GM12892 (cell line): ENCODE measurements around the gene KIF26B.

Source experiments
- DNase-seq: peaks from one replicate; pipeline ENCODE4 v3.0.0; 2011; ENCODE audit not compliant: insufficient read length
- FAIRE-seq: peaks from 2 replicates; lab custom pipeline; 2011; peaks lifted over from hg19 to GRCh38; lab: Jason Lieb, UNC
- POLR2A ChIP-seq: IDR thresholded peaks from 2 replicates; pipeline ENCODE4 v1.6.1; 2011; ENCODE audit warnings: low read depth, low read length, control low read depth
- POLR2AphosphoS5 ChIP-seq: IDR thresholded peaks from 2 replicates; pipeline ENCODE4 v1.6.1; 2011; ENCODE audit warnings: low read depth, low read length, control low read depth
- TAF1 ChIP-seq: IDR thresholded peaks from 2 replicates; pipeline ENCODE4 v1.6.1; 2011; ENCODE audit warnings: low read depth, mild to moderate bottlenecking, control low read depth, low read length, borderline replicate concordance

Gene KIF26B

DNA sequence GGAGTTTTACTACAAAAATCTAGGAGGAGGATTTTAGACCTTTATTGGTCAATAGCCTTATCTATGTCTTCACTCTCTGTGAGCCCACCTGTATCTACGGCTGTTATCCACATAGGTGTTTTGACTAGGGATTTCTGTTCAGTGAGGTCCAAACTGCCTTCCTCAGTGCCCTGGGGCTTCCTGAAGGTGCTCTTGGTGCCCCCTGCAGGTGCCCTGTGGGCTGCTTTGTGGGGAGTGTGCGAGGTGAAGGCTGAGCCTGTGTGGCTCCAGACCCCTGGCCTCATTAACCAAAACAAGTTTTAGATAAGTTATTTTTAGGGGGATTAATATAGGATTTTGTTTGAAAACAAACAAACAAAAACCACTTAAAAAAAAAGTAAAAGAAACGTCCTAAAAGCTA, 122.5 kb downstream of the KIF26B start:
- TF ChIP-seq TAF1: no peak
- TF ChIP-seq POLR2AphosphoS5: no peak
- no peak for TF ChIP-seq POLR2A
- DNase-seq (no peak), FAIRE-seq (no peak)

DNA sequence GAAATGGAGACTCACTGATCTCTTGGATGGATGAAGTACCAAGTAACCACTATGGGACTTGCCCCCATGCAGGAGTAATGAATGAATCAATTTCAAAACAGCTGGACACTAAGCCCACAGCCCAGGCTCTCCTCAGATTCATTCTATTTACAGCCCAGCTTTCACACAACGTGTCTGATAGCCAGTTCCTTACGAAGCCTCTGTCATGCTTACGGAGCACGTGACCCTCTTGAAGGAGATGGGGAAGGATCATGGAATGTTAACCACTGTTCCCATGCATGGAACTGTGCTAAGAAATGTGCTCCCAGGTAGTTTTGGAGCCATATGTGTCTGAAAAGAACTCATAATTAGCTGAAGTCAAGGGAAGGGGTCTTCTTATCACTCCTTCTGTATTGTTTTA, 124.1 kb downstream of the KIF26B start:
- FAIRE-seq (no peak), DNase-seq (no peak)
- TF ChIP-seq TAF1 (no peak), POLR2A (no peak), POLR2AphosphoS5 (no peak)

DNA sequence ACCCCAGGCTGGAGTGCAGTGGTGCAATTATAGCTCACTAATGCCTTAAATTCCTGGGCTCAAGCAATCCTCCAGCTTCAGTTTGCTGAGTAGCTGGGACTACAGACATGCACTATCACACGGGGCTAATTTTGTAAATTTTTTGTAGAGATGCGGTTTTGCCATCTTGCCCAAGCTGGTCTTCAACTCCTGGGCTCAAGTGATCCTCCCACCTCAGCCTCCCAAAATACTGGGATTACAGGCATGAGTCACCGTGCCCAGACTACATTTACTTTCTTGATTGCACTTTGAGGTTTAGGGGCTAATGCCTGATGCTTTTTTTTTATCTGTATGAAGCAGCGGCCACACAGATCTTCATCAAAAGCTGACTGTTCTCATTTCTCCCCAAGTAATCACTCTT, 124.6 kb downstream of the KIF26B start:
- DNase-seq (no peak), FAIRE-seq (no peak)
- TF ChIP-seq TAF1: no peak
- TF ChIP-seq POLR2AphosphoS5: no peak
- TF ChIP-seq POLR2A: no peak

DNA sequence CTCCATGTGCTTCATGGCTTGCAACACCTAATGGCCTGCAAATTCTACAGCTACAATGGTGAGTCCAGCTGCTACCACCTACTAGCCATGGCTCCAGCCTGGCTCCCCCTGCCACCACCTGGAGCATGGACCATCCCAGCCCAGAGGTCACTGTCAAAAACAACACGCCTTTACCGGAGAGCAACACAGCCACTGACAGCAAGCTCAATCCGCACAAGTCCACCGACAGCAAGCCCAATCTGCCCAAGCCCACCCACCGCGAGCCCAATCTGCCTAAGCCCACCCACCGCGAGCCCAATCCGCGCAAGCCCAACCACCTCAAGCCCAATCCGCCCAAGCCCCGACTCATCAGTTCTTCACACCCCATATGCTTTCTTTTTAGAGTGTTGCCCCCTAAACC, 128.2 kb downstream of the KIF26B start:
- FAIRE-seq (no peak), DNase-seq (no peak)
- TF ChIP-seq POLR2A (no peak), POLR2AphosphoS5 (no peak), TAF1 (no peak)

DNA sequence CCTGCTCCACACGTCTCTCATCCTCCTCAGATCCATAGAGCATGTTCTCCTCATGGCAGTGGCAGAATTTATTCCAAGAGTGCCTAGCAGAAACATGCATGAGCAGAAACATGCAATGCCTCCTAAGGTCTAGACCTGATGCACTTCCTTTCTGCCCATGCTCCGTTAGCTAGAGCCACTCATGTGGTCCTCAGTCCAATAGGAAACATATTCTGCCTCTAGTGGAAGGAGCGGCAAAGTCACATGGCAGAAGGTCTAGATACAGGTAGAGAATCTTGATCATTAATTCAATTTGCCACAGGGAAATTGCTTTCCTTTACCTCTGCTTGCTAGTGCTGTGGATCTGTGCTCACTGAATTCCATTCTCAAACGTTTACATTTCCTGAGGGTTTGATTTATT, 130.4 kb downstream of the KIF26B start:
- no peak for DNase-seq
- TF ChIP-seq POLR2A: no peak
- TF ChIP-seq TAF1: no peak
- no peak for TF ChIP-seq POLR2AphosphoS5
- no peak for FAIRE-seq

DNA sequence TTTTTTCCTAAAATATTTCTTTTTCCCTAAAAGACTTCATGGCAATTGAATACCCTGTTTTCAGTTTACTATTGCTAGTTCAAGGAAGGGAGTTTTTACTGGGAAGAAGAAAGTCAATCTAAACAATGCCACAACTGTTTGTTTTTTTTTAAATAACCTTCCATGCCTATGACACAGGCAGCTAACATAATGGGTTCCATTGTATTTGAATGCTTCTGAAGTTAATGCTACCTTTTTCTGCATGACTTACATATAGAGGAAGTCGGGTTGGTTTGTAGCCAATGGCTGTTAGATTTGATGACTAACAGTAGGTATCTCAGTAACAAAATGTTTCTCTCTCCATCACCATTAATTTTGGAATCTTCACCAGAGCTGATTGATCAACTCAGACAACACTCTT, 134.0 kb downstream of the KIF26B start:
- TF ChIP-seq POLR2A (no peak), POLR2AphosphoS5 (no peak), TAF1 (no peak)
- no peak for DNase-seq
- FAIRE-seq: no peak

DNA sequence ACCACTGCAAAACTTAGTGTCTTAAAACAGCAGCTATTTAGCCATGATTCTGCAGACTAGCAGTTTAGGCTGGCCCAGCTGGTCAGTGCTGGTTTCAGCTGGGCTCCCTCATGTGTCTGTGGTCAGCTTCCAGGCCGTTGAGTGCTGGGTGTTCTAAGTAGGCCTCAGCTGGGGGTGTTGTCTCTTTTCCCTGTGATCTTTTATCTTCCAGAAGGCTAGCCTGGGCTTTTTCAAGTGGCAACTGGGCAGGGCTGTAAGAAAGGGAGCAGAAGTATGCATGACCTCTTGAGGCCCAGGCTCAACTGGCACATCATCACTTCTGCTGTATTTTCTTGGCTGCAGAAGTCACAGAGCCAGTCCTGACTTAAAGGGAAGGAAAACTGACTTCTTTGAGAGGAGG, 136.1 kb downstream of the KIF26B start:
- DNase-seq (no peak), FAIRE-seq (no peak)
- no peak for TF ChIP-seq POLR2A
- TF ChIP-seq POLR2AphosphoS5: no peak
- no peak for TF ChIP-seq TAF1

DNA sequence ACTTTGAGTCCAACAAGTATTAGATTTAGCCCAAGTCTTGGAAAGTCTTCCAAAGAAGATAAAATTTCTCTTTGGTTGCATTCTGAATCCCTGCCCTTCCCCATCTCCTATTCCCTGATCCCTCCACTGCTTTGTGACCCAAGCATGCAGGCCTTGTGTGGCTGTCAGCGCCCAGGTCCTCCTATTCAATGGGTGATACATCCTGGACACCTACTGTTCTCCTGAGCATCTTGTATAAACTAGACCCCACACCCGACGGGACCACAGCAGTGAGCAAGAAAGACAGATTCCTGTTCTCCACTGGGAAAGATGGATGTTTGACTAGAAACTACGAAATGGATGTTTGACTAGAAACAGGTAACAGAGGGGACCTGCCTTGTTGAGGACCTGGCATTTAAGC, 136.6 kb downstream of the KIF26B start:
- no peak for TF ChIP-seq POLR2A
- TF ChIP-seq POLR2AphosphoS5: no peak
- no peak for TF ChIP-seq TAF1
- DNase-seq: no peak
- FAIRE-seq: no peak

DNA sequence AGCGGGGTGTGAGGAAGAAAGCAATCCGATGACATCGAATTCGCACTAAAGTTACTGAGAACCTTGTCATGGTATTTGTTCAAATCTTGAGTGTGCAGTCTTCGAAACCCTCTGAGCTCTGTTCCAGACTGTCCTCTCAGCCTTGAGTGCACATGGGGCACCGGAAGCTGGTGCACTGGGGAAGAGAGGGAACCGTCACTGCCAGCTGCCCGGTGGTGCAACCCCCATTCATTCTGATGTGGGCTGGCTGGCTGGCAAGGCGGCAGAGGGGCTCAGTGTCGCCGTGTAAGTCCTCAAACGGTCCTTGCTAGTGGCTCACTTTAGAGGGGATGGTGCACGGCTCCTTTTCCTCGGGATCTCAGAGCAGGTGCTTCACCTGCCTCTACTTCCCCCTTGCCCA, 137.4 kb downstream of the KIF26B start:
- no peak for DNase-seq
- no peak for FAIRE-seq
- TF ChIP-seq TAF1 (no peak), POLR2AphosphoS5 (no peak)

DNA sequence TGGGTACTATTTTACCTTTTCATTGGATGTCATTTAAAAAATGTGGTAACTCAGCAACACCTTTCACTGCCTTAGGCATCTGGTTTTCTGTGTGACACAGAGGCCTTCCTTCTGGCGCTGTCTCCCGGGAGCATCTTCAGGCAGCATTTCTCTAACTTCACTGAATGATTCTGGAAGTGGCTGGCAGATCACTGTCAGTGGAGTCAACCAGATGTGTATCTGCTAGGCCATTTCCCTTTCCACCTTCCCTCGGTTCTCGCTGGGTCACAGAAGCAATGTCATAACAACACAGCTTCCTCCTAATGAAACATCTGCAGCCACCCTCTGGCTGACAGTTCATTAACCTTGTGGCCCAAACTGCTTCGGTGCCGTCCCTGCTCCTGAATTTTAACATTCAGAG, 137.8 kb downstream of the KIF26B start:
- DNase-seq: no peak
- no peak for FAIRE-seq
- TF ChIP-seq POLR2AphosphoS5 (no peak), TAF1 (no peak), POLR2A (no peak)

DNA sequence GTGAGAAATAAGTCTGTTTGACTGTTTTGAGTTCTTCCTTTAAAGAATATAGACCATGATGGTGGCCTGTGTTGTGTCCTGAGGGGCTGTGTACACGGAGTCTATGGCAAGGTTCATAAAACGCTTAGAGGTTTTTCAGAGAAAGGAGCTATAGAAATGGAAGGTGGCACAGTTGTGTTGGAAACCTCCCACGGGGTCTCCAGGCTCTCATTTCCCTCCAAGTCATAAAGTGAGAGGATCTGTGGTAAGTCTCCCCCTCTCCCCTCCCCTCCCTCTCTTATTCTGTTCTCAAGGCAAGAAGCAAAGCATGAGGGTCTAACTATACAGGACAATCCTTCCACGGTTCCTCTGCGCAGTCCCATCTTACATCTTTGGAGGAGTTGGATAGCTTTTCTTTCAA, 139.2 kb downstream of the KIF26B start:
- FAIRE-seq: no peak
- TF ChIP-seq POLR2A: no peak
- TF ChIP-seq TAF1: no peak
- no peak for TF ChIP-seq POLR2AphosphoS5
- no peak for DNase-seq

DNA sequence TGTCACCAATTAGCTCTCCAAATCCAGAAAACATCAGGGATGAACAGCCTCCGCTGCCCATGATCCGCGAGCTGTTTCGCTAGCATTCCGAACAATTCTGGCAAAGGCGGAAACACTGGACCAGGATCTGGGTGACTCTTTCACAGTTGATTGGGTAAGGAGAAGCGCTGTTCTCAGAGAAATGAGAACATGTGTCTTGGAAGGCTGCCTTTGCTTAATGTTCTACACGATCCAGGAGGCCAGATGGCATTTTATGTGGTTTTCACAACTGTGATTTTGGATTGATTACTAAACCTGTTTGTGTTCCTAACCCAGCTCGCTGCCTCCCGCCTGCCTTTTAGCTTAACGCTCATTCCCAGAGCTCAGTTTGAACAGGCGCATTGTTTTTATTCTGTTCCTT, 144.0 kb downstream of the KIF26B start:
- no peak for FAIRE-seq
- TF ChIP-seq TAF1: no peak
- TF ChIP-seq POLR2AphosphoS5: no peak
- DNase-seq: no peak

DNA sequence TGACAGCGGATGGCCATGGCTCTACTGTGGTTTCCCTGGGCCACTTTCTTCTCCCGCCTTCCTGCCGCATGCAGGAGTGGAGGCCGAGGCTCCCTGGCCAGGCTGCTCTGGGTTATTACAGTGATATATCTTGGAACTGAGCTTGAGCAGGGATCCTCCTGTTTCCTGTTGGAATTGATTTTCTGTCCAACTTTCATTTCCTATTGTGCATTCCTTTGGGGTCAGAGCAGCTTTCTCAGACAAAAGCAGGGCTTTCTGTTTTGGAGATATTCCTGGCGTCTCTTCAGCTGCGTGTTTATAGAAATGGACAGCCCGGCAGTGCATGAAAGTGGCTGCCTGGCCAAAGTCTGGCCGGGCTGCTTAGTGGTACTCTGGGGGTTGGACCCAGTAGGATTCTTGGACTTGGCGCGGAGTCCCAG, 146.4 kb downstream of the KIF26B start:
- no peak for DNase-seq
- TF ChIP-seq POLR2AphosphoS5 (no peak), POLR2A (no peak), TAF1 (no peak)
- no peak for FAIRE-seq
